CD4-positive, alpha-beta T cell treated with Interleukin-15 for 4 hours (primary cell): ENCODE results near the gene SIK1.
"Not testable (repeated sequence)": the region's sequence is repeated elsewhere in the genome, so short reads cannot be mapped to it uniquely, and the experiment has no call there.

Experiments used
- DNase-seq: peaks from one replicate; pipeline ENCODE4 v3.0.0-alpha.2; 2020; ENCODE audit warnings: low spot score

The SIK1 gene

GRCh38 chr21:43396788-43397438 is 30.0 kb downstream of the SIK1 start:
- not testable (repeated sequence) for DNase-seq

DNA sequence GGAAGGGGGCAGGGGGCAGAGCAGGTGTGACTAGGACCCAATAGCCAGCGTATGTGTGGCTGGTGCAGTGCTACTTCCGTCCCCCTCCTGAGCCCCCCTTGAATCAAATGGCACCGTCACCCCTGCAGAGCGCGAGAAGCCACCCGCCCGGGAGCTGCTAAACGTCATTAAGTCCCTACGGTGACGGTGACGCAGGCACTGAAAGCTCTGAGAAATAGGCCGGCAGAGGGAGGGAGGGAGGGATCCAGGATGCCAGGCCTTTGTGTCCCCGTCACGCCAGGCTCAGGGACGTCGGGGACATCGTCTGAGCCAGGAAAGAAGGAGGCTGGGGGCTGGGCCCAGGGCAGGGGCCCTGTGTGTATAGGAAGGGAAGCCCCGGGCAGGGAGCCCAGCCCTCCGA is 43.6 kb downstream of the SIK1 start:
- not testable (repeated sequence) for DNase-seq

DNA sequence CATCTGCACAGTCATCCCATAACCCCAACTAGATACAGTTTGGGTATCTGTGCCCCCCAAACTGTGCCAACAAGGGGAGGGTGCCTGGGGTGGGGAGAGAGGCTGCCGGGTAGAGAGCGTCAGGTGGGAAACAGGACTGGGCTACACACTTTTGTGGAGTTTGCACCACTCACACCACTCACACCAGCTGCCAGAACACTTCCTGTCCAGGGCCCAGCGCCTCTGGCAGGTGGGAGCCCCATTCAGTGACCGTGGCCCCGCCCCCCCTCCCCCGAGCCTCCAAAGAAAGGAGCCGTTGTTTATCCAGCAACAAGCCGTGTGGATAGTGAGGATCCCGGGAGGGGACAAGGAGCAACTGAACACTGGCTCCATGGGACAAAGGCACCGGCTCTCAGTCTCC is 44.0 kb downstream of the SIK1 start:
- DNase-seq, result not testable (repeated sequence)

GRCh38 chr21:43380852-43381533 is 45.9 kb downstream of the SIK1 start:
- not testable (repeated sequence) for DNase-seq

- not testable (repeated sequence) for DNase-seq
These were observed 46.6 kb downstream of the SIK1 start for GRCh38 chr21:43380337-43380736.

- DNase-seq, result not testable (repeated sequence)
These were observed 47.3 kb downstream of the SIK1 start for GRCh38 chr21:43379626-43380122.

DNA sequence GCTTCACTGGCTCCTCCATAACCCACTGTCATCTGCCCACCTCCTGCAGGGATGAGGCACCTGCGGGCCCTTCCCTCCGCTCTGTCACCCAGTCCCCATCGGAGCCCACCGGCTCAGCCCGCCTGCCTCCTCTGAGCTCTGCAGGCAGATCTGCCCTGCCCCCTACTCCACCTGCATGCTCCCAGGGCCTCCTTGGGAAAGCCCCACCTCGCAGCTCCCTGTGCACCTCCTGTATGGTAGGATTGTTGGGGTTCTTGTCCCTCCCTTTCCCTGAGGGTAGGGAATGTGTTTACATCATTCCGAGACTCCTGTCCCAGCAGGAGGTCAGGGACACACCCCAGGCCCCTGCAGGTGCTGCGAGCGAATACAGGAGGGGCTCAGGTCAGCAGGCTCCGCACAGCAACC is 50.5 kb downstream of the SIK1 start:
- DNase-seq, result no peak

GRCh38 chr21:43375837-43376477 is 51.0 kb downstream of the SIK1 start:
- no peak for DNase-seq

DNA sequence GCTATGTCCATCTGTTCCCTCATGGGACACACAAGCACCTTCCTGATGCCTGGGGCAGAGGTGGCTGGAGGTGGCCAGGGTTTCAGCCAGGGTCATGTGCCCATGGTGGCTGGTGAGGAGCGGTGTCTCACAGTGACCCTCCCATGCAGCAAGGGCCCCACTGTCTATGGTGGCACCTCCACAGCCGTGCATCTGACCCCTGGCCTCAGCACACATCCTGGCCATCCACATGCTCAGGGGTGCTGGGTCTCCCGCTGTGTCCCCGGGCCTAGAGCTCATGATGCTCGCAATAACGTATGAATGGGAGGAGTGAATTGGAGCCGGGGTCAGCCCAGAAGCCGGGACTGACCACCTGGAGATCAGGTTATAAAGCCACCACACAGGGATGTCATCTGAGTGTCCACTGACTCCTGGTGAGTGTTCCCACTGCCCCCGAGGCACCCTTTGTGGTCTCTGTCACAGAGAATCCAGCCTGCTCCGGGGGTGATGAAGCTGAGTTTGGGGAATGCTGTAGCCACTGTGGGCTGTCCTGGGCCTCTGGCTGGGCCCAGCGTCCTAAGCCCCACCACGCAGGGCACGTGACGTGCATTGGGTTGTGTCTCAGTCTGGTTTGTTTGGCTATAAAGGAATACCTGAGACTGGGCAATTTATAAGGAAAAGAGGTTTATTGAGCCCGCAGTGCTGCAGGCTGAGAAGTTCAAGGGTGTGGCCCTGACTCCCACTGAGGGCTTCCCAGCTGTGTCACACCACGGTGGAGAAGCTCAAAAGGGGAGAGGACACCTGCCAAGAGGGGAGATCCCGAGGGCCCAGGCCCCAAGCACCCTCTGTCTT is 51.7 kb downstream of the SIK1 start:
- no peak for DNase-seq

- DNase-seq, result no peak
These were observed 52.6 kb downstream of the SIK1 start for GRCh38 chr21:43374228-43374885.

DNA sequence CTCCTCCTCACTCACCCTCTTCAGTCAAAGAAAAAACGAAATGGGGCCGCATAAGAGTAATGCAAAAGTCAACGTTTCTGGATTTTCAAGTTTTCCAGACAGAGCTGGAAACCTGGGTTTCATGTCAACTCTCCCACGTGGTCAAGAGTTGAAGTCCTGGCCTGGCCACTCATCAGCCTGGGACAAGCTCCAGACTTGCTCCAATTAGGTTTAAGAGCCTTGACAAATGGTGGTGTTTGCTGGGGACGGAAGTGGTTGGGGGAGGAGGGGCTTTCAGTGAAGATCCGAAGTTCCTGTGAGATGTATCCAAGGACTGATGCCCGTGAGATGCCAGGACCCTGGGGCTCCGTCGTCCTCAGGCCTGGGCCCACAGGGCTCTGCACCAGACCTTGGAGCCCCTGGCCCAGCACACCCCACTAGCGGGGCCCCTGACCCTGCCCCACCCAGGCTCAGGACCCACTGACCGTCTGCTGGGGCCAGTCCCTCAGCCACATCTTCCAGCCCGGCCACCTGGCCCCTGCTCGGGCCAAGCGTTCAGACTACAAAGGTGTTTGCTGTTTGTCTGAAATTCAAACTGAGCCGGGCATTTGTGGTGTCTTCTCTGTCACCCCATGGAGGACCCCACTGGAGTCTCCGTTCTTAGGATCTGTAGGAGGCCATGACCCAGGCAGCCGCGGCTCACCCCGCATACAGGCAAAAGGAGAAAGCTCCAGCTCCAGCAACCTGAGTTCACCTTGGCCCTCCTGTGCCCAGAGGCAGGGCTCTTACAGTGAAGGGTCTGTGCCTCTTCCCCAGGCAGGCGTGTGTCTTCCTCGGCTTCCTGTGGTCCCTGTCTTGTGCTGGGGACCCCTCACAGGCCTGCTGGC is 53.3 kb downstream of the SIK1 start:
- DNase-seq, result no peak

DNA sequence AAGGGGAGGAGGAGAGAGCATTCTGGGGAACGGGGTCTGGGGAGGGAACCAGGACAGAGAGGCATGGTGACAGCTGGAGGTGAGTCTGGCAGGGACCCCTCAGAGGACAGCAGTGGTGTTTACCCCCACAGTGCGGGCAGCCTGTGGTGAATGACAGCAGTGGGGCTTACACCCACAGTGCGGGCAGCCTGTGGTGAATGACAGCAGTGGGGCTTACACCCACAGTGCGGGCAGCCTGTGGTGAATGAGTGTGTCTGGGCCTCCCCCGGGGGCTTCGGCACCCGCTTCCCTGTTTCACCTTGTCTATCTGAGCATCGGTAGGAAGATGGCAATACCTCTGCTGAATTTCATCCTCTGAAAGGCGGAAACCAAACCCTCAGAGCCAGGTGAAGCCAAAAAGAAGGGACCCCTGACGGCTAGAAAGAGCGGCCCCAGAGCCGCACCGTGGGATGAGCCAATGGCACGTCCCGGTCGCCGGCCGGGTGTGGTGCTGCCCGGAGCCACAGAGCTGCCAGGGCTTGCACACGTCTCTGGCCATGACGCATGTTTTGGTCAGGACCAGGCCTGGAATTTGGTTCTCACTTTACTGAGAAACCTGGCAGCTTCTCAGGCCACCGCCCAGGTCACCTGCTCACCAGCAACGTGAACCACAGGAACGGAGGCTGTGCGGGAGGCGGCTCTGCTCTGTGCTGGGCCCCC is 54.1 kb downstream of the SIK1 start:
- no peak for DNase-seq

DNA sequence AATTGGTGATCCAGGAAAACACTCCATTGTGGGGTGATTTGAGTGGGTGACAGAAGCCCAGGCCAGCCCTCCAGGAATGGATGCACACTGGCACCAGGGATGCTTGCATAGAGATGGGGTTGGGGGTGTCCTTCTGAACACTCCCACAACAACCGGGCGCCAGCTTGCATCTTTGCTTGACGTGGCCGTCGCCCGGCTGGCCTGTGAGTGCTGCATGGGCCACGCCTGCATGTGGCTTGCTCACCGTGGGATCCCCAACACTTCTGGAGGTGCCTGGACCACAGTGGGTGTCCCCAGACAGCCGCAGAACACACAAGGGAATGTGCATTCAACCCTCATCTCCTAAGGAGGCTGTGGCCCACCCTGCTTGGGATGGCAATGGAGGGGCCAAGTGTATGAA is 55.1 kb downstream of the SIK1 start:
- no peak for DNase-seq

DNA sequence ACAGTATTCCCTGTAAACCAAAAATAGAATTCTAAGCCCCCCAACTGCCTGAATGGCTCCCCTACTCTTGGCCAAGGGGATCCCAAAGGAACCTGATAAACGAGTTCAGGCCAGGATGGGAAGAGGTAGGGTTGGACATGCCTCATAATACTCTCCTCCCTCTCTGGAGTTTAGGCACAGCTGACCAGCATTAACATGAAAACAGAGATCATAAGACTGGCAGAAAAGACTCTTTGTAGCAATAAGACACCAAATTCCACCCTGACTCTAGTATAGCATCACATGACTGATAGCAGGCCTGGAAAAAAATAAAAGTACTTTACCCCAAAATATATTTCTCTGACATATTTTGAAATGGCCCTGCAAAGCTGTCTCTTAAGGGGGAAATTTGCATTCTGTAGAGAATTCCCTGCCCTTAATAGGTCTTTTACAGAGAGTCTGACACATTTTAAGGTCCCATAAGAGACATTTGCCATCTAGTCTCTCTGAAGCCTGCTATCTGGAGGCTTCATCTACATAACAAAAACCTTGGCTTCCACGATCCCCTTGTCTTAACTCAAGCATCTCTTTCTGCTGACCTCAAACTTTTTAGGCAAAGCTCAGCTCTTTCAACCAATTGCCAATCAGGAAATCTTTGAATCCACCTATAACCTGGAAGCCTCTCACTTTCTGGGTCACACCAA is 55.9 kb downstream of the SIK1 start:
- no peak for DNase-seq

GRCh38 chr21:43370091-43370658 is 56.8 kb downstream of the SIK1 start:
- no peak for DNase-seq

DNA sequence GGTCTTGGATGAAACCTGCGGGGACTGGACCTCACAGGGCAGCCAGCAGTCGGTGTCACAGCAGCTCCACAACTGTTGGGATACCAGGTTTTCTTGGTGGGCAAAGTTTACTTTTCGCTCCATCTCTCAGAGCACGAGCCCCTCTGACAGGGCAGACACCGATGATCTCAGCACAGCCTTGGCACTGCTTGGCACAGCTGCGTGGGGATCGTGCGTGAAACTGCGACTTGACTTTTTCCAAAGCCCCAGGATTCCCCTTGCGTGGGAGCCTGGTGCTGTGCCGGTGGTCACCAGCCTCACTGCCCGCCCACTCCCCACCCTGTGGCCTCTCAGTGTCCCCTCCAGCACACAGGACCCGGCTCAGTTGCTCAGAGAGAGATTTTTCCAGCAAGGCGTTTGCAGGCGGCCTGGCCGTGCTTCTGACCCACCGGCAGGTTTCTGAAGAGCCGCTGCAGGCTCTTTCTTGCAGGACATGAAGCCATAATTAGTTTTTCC is 57.3 kb downstream of the SIK1 start:
- DNase-seq, result no peak

GRCh38 chr21:43369124-43369523 is 57.8 kb downstream of the SIK1 start:
- no peak for DNase-seq

GRCh38 chr21:43368685-43369084 is 58.2 kb downstream of the SIK1 start:
- DNase-seq, result no peak

DNA sequence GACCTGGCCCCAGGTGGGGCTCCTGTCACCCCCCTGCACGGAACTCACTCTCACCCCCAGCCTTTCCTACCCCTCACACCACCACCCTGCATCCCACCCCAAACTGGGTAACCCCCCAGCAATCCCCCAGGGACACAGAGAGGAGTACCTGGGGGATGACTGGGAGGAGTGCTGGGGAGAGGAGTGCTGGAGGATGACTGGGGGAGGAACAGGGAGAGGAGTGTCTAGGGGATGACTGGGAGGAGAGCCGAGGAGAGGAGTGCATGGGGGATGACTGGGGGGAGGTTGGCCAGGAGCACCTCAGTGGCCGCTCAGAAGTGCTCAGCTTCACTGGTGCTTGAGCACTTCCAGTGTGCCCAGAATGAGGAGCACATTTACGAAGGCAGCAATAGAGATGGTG is 59.1 kb downstream of the SIK1 start:
- DNase-seq, result no peak
